ENCODE data around the gene VPS37C.

- TF ChIP-seq EP300 (IDR thresholded peaks at IDR 0.05; ENCODE audit: borderline replicate concordance): no peak
- TF ChIP-seq TAF1 (IDR thresholded peaks at IDR 0.05; ENCODE audit: low read depth): no peak
- no peak for TF ChIP-seq YY1 (IDR thresholded peaks at IDR 0.05; ENCODE audit: low read depth)
- TF ChIP-seq, protein P1, sequence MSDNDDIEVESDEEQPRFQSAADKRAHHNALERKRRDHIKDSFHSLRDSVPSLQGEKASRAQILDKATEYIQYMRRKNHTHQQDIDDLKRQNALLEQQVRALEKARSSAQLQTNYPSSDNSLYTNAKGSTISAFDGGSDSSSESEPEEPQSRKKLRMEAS (IDR thresholded peaks at IDR 0.05): no peak
- no peak for TF ChIP-seq CEBPB (IDR thresholded peaks at IDR 0.05)
- TF ChIP-seq TEAD4 (IDR thresholded peaks at IDR 0.05): no peak
- no peak for TF ChIP-seq NFIC (IDR thresholded peaks at IDR 0.05)
- TF ChIP-seq FOXM1 (IDR thresholded peaks at IDR 0.05; ENCODE audit: borderline replicate concordance, low read depth): no peak
- TF ChIP-seq TCF12 (IDR thresholded peaks at IDR 0.05; ENCODE audit: low read depth): no peak
- TF ChIP-seq REST (IDR thresholded peaks at IDR 0.05; ENCODE audit: low read depth): no peak
- TF ChIP-seq USF1 (IDR thresholded peaks at IDR 0.05): no peak
- TF ChIP-seq RAD21 (IDR thresholded peaks at IDR 0.05; ENCODE audit: low read depth): no peak
- TF ChIP-seq EGR1 (IDR thresholded peaks at IDR 0.05): no peak
- TF ChIP-seq CREB1 (IDR thresholded peaks at IDR 0.05; ENCODE audit: low read depth): no peak
These were observed 33.2 kb downstream of the VPS37C start for GRCh38 chr11:61127991-61128390.
